GM12865 (cell line): Measurements from ENCODE around the gene GNG12.
"Not testable (repeated sequence)": the region's sequence is repeated elsewhere in the genome, so short reads cannot be mapped to it uniquely, and the experiment has no call there.

Experiments used
- DNase-seq: peaks from one replicate; pipeline ENCODE4 v3.0.0; 2010; ENCODE audit warnings: low read depth
- H3K4me3 ChIP-seq: 2 replicates; pipeline ENCODE4 v1.5.1; 2011; ENCODE audit warnings: mild to moderate bottlenecking, low read depth, low read length, control low read depth
- CTCF ChIP-seq: IDR thresholded peaks from 2 replicates; pipeline ENCODE4 v1.5.1; 2011; ENCODE audit warnings: low read length, control low read depth, low read depth, inconsistent platforms; ENCODE audit not compliant: insufficient read depth; ENCODE audit errors: missing control alignments

The GNG12 gene

GRCh38 chr1:67675800-67676199 lies 157.5 kb downstream of the GNG12 start:
- TF ChIP-seq CTCF: no peak
- H3K4me3 ChIP-seq: no peak overlapping the region
- DNase-seq: peak; percentile 51

DNA sequence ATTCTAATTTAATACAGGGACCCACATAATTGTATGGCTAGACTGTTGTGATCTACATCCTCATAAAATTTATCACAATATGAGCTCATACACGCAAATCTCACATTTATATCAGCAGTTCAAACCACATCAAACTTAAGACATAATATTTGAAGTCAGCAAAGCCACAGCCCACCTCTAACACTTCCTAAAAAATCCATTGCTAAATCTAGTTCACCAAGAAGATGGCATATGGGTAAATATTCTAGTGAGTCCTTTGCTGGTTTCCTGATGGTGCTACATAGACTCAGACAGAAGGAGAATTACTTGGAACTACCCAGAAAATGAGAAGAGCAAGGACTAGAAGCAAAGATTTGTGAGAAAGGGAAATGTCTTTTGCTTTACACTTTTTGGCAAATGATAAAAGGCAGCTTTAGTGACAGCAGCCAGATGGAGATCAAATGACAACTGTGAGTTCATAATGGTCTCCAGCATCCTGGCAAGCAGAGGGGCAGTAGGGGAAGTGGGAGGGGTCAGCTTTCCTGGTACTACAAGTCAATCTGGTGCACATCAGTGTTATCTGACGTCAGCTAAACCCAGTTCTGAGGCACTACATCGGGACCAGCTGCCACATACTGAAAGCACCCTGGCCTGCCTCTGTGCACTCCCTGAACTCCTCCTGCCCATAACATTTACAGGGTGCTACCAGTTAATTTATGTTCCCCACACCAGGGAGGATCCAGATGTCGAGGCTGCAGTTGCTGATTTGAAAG lies 158.8 kb downstream of the GNG12 start:
- TF ChIP-seq CTCF: no peak
- peak; percentile 38 for DNase-seq
- no peak overlapping the region for H3K4me3 ChIP-seq

DNA sequence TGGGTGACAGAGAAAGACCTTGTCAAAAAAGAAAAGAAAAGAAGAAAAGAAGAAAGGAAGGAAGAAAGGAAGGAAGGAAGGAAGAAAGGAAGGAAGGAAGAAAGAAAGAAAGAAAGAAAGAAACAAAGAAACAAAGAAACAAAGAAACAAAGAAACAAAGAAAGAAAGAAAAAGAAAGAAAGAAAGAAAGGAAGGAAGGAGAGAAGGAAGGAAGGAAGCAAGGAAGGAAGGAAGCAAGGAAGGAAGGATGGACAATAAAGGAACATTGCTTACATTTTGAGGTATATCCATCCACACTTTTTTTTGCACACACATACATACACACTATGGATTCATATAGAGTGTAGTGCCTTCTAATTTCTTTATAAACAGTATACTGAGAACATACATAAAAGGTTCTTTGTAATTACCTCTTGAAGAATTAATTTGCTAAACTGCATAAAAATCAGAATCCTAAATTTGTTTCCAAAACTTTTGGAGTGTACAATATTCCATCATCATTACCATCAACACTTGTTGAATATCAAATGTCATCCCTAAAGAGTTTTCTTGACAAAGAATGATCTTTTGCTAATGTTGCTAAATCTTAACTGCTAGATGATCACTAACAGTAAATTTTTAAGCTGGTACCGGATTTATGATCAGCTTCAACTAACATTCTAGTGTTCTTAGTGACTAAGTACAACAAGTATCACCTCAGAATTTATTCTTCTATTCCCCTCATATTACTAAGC lies 159.6 kb downstream of the GNG12 start:
- no peak for DNase-seq
- H3K4me3 ChIP-seq: no peak overlapping the region
- TF ChIP-seq CTCF: no peak

DNA sequence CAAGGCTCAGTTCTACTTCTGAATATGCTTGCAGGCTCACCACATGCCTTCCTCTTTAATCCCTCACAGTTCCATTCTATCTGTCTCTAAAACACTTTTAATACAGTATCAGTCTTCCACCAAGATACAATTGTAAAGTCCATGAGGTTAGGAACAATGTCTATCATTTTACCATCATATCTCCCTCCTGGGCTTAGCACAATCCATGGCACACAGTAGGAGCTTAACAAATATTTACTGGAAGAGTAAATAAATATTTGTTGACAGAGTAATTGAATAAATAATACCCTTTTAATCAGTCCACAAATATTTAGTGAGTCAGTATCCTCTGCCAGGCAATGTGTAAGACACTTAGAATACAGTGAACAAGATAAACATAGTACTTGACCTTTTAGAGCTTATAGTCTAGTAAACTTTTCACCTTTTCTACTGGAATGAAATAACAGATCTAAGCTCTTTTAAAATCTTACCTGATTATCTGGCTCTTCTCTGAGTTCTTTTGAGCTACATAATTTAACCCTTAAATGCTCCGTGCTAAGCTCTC lies 160.9 kb downstream of the GNG12 start:
- TF ChIP-seq CTCF: no peak
- H3K4me3 ChIP-seq: no peak overlapping the region
- no peak for DNase-seq

DNA sequence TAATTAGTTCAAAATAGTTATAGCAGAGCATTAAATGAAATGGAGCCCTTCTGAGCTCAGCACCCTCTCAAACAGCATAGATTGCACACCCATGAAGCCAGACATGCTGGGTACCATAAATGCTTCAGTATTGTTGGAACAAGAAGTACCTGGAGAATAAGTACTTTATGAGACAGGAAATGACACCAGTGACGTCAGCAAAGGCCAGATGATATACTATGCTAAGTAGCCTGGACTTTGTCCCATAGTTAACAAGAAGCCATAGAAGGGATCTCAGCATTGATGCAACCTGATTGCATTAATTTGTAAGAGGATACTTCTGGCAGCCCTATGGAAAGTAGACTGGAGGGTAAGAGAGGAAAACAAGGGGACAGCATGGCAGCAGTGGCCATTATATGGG lies 164.6 kb downstream of the GNG12 start:
- H3K4me3 ChIP-seq: no peak overlapping the region
- TF ChIP-seq CTCF: no peak
- no peak for DNase-seq

- DNase-seq: no peak
- H3K4me3 ChIP-seq: no peak overlapping the region
- TF ChIP-seq CTCF: no peak
These were observed 166.6 kb downstream of the GNG12 start for GRCh38 chr1:67666636-67667035.

GRCh38 chr1:67665307-67665706 lies 168.0 kb downstream of the GNG12 start:
- not testable (repeated sequence) for H3K4me3 ChIP-seq, DNase-seq
